Adipocyte (in vitro differentiated cells): Measurements from ENCODE around the gene SLC24A5.

Experiments
- DNase-seq: peaks from one replicate; pipeline ENCODE4 v3.0.0-alpha.2; 2015; ENCODE audit warnings: low read depth
- H3K27me3 ChIP-seq: replicated peaks from 2 replicates; pipeline ENCODE4 v1.7.0; 2013; ENCODE audit warnings: mild to moderate bottlenecking, low read length, moderate library complexity; ENCODE audit not compliant: control insufficient read depth, insufficient read depth
- H3K36me3 ChIP-seq: 2 replicates; pipeline ENCODE4 v1.7.0; 2013; ENCODE audit warnings: low read length, mild to moderate bottlenecking, moderate library complexity; ENCODE audit not compliant: control insufficient read depth, insufficient read depth, severe bottlenecking
- H3K4me1 ChIP-seq: 2 replicates; pipeline ENCODE4 v1.7.0; 2013; ENCODE audit warnings: mild to moderate bottlenecking, low read length, moderate library complexity; ENCODE audit not compliant: control insufficient read depth, insufficient read depth
- H3K4me3 ChIP-seq: 2 replicates; pipeline ENCODE4 v1.7.0; 2013; ENCODE audit warnings: mild to moderate bottlenecking, low read length, moderate library complexity
- H3K9ac ChIP-seq: 2 replicates; pipeline ENCODE4 v1.7.0; 2013; ENCODE audit warnings: mild to moderate bottlenecking, low read length, moderate library complexity
- H3K9me3 ChIP-seq: 2 replicates; pipeline ENCODE4 v1.7.0; 2013; ENCODE audit warnings: mild to moderate bottlenecking, low read length, moderate library complexity; ENCODE audit not compliant: control insufficient read depth

The SLC24A5 gene

GRCh38 chr15:48190932-48191573, 70.3 kb downstream of the SLC24A5 start:
- Histone ChIP-seq H3K4me3 (peak overlapping the region; percentile 57), H3K27me3 (peaks cover 11% of the 10 kb centered on the region), H3K36me3 (no peaks in the 10 kb centered on the region), H3K4me1 (peaks cover 7% of the 10 kb centered on the region), H3K9ac (no peak overlapping the region), H3K9me3 (no peaks in the 10 kb centered on the region)
- peak; percentile 78 for DNase-seq

- H3K27me3 ChIP-seq, result peaks cover 11% of the 10 kb centered on the region
- no peak within 1 kb of the TSS for H3K9ac ChIP-seq
- H3K9me3 ChIP-seq, result no peaks in the 10 kb centered on the region
- no peaks in the 10 kb centered on the region for H3K36me3 ChIP-seq
- H3K4me1 ChIP-seq, result peaks cover 7% of the 10 kb centered on the region
- peak within 1 kb of the TSS; percentile 57 for H3K4me3 ChIP-seq
- no peak for DNase-seq
Measured at GRCh38 chr15:48191574-48192225, 70.9 kb downstream of the SLC24A5 start, which contains the start of gene CTXN2. CTXN2 (plus strand) TSS chr15:48191665; CDS start chr15:48201301, 9,636 bp downstream.
